ENCODE results near the gene FIGLA.

DNA sequence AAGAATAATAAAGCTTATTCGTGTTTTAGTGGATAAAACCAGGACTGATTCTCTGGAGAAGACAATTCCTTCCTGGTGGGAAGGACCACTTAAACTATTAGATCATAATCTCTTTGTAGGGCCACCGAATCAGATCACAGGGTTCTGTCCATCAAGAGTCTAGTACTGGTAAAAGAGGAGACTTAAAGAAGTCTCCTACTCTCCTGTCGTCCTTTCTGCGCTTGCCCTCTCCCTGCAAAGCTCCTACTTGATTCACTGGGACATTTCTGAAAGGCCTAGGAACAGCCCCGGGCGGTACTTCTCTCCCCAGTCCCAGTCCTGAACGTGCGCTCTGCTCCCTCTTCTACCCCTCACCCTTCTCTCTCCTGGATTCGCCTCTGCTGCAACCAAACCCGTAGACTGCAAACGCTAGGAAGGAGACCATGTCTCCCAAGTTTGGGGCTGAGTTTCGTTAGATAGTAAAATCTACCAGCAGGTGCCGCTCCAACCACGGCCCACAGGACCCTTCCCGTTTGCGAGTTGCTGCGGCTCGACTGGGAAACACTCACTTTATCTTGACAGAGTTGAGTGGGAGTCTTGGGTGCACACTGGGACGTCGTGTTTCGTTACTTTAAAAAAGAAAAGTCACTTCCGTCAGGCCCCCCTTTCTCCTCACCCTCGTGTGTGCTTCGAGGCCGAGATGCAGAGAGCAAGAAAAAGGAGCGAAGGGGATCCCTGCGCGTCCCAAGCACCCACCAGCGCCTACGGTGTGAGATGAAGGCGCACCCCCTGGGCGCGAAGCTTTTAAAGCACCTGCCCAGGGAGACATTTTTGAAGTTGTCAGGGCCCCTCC is 923 bp downstream of the FIGLA start:
- TF ChIP-seq, protein P1, sequence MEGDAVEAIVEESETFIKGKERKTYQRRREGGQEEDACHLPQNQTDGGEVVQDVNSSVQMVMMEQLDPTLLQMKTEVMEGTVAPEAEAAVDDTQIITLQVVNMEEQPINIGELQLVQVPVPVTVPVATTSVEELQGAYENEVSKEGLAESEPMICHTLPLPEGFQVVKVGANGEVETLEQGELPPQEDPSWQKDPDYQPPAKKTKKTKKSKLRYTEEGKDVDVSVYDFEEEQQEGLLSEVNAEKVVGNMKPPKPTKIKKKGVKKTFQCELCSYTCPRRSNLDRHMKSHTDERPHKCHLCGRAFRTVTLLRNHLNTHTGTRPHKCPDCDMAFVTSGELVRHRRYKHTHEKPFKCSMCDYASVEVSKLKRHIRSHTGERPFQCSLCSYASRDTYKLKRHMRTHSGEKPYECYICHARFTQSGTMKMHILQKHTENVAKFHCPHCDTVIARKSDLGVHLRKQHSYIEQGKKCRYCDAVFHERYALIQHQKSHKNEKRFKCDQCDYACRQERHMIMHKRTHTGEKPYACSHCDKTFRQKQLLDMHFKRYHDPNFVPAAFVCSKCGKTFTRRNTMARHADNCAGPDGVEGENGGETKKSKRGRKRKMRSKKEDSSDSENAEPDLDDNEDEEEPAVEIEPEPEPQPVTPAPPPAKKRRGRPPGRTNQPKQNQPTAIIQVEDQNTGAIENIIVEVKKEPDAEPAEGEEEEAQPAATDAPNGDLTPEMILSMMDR (IDR thresholded peaks at IDR 0.05): peak; percentile 63
- no peak for TF ChIP-seq EZH2 (IDR thresholded peaks at IDR 0.05; ENCODE audit: borderline replicate concordance, insufficient read depth, low read depth, low read length, poor library complexity, severe bottlenecking)

Measured in B cell (primary cell).